Measurements from ENCODE around the gene HES6.

DNA sequence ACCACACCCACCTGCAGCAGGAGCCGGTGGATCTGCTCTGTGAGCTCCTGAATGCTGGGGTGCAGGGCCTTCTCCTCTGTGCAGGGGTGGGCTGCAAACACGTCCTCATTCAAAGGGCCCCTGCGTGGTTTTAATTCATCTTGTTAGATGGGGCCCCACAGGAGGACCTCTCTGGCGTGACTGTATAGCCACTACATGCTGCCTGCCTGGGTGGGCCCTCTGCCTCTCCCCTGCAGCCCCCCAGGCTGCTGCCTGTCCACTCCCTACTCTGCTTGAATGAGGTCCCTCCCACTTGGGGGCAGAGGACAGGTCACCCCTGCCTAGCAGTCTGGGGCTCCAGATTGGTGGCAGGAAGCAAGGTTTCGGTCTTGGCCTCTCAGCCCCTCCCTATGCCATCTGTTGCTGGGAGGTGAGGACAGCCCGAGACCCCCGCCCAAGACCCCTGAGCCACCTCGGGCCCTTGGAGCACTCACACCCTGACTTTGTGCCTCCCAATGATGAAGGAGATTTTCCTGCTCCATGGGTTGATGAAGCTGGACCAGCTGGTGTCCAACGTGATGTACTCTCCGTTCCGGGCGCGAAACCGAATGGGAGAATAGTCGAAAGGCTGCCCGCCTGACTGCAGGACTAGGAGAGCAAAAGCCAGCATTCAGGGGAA lies 22.0 kb upstream of the HES6 start:
- TF ChIP-seq, protein P1, sequence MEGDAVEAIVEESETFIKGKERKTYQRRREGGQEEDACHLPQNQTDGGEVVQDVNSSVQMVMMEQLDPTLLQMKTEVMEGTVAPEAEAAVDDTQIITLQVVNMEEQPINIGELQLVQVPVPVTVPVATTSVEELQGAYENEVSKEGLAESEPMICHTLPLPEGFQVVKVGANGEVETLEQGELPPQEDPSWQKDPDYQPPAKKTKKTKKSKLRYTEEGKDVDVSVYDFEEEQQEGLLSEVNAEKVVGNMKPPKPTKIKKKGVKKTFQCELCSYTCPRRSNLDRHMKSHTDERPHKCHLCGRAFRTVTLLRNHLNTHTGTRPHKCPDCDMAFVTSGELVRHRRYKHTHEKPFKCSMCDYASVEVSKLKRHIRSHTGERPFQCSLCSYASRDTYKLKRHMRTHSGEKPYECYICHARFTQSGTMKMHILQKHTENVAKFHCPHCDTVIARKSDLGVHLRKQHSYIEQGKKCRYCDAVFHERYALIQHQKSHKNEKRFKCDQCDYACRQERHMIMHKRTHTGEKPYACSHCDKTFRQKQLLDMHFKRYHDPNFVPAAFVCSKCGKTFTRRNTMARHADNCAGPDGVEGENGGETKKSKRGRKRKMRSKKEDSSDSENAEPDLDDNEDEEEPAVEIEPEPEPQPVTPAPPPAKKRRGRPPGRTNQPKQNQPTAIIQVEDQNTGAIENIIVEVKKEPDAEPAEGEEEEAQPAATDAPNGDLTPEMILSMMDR (IDR thresholded peaks at IDR 0.05): no peak
- no peak for TF ChIP-seq POLR2A (IDR thresholded peaks at IDR 0.05)

Measured in testis (tissue), 2 donors.